HG03175 (cell line): Measurements from ENCODE around the gene STX16.

Experiments used
- ATAC-seq: cut with Tn5 transposase; IDR thresholded peaks from one replicate; pipeline ENCODE4 v1.9.1; 2021; ENCODE audit warnings: mild to moderate bottlenecking, moderate library complexity; ENCODE audit not compliant: unreplicated experiment

The STX16 gene

GRCh38 chr20:58695895-58696375, 44.9 kb downstream of the STX16 start:
- no peak for ATAC-seq

DNA sequence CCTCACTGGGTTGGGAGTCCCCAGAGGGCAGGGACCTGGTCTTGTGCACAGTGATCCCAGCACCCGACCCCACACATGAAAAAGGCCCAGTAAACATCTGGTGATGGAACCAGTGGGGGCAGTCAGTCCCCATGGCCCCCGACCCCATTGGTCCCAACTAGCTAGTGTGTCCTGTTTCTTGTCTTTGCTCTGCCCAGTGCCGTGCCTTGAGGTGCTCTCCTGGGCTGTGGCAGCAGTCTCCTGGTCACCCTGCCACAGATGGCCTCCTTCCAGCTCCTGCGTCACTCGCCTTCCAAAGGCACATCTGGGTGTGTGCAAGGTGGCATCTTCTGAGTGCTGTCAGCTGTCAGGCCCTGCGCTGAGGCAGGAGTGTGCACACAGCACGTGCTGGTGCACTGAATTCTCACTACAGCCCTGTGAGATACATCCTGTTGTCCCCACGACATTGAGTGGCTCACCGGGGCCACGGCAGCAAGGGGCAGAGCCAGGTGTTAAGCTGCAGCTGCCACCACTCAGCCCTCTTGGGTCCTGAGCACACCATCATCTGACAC, 45.4 kb downstream of the STX16 start:
- no peak for ATAC-seq

DNA sequence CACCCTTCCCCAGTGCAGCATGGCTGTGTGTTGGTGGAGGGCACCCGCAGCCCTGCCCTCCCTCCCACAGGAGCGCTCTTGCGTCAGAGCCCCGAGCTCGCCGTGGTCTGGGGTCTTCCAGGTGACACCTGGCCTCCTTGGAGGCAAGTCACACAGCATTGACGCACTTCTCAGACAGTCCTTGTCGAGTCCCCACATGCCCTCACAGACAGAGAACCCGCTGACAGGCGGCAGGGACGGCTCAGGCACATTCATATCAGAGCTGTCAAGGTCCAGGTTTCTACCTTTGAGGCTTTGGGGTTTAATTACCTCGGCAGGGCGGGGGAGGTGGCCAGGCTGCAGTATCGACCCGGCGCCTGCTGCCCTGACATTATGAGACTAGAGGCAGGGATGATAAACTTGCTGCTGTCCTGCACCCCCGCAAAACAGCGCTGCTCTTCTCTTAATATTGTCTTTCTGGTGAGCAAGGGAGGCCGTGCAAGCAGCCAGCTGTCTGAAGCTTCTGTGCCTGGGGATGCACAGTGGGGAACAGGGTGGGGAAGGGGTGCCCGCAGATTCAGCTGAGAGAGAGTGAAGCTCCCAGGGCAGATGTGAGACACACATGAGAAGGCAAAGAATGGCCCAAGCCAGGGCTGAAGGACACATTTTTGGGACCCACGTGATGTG, 46.3 kb downstream of the STX16 start:
- no peak for ATAC-seq

DNA sequence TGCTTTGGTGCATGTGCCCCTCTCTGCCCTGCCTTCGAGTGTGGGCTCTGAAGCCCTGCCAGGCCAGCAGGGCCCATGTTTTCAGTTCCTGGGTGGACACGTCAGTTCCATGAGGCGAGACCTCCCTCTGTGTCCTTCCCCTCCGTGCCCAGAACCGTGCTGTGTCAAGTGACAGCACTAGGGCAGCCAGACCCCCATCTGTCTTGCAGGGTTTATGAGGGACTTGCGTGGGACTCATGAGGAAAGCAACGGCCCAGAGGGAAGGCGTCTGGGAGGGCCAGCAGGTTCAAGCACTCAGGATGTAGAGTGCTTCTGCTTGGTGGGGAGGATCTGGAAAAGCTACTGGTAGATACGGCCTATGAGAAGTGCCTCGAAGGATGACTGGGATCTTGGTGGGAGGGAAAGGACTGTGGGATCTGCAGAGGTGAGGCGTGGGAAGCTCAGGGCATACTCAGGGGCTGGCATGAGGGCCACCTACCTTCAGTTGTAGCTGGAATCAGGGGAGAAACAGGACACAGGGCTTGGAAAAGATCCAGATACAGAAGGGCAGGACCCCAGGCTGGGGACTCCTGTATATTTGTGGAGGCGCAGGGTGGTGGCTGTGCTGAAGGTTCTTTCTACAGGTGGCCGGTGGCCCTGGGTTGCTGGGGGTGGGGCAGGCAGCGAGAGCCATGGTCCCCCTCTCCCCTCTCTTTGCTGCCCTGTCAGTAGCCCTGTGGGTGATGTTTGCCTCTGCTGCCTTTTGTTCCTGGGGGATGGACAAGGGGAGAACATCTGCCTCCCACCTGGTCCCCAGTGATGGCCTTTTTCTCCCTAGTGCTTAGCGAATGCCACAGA, 47.0 kb downstream of the STX16 start:
- ATAC-seq: no peak

- ATAC-seq: no peak
Measured at GRCh38 chr20:58698741-58699622, 47.9 kb downstream of the STX16 start.

- no peak for ATAC-seq
Measured at GRCh38 chr20:58699623-58700107, 48.6 kb downstream of the STX16 start.

DNA sequence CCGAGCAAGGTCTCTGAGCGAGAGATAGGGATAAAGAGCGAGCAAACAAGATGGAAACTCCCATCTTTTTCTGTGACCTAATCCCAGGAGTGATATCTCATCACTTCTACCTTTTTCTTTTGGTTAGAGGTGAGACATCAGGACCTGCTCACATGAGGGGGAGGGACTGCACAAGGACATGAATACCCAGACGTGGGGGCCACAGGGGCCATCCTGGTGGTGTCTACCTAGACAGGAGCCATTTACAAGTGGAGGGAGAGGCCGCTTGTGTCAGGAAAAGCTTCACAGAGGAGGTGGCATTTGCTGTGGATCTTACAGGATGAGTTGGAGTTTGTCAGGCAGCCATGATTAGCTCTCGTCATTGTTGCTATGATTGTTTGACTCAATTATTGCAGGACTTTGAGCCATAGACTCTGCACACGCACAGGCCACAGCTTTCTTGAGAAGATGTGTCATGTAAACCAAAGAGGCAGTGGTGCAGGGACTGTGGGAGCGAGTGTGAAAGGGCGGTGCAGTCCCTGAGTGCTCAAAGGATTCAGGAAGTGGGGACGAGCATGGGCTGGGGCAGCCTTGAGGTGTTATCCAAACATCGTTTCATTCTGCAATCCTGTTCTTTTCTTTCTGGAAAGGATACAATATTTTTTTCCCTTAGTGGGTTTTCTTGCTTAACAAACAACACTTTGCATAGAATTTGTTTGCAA, 49.2 kb downstream of the STX16 start:
- ATAC-seq: no peak

GRCh38 chr20:58700823-58701222, 49.7 kb downstream of the STX16 start:
- ATAC-seq: no peak

DNA sequence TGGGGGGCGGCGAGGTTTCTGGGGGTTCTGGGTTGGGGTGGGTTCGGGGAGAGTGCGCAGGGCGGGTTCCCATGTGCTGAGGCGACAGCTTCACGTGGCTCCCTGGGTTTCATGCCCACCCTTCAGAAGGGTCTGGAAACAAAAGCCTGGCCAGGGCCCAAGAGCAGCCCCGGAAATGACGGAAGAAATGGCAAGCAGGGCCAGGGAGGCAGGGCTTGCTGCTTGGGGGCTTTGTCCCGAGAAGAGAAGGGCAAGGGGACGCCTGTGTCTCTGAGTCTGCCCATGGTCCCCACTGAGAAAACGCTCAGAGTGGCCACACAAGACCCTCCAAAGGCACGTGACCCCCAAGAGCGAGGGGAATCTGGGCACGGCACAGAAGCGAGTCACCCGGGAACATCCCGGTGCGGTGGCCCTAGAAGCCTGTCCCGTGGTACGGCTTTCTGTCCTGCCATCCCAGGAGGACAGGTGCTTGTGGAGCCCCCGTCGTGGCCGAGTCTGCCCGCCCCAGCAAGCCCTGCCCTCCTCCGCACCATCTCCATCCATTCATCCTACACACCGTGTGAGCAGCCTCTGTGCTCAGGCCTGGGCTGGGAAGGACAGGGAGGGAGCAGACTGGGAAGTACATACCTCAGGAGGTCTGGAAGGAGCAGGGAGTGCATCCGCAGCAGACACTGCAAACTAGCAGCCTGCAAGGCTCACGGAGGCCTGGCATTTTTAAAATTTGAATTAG, 50.5 kb downstream of the STX16 start:
- no peak for ATAC-seq

- ATAC-seq: no peak
Measured at GRCh38 chr20:58702161-58702510, 51.1 kb downstream of the STX16 start.

GRCh38 chr20:58702859-58703648, 52.0 kb downstream of the STX16 start:
- ATAC-seq: no peak

- ATAC-seq: no peak
Measured at GRCh38 chr20:58703765-58704371, 52.8 kb downstream of the STX16 start.

DNA sequence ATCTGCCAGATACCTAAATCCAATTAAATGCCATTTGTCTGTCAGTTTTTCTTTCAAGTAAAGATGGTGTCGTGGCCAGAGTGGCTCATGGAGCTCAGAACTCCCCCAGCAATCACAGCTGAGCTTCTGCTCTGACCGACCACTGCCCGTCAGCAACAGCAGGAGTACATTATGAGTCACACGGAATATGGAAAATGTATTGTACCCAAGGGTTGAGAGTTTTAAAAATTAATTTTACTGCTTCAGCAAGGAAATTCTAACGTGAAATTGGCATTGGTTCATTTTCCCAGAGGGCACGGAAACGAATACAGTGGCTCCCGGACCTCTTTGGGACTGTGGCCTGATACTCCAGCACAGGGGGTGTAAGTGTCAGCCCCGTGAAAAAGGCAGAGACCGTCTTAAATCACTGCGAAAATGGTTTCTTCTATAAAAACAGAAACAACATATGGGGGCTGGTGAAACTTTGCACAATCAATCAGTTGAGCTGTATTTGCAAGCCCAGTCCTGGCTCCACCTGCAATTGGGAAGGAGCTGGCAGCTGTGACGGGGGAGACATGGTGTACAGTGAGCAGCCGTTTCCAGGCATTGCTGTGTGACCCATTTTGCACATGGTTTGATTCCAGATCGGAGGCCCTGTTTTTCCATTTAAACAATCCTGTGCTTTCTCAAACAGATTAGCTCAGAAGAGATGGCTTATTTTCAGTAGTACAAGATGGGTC, 54.3 kb downstream of the STX16 start:
- ATAC-seq: no peak

GRCh38 chr20:58706150-58706892, 55.2 kb downstream of the STX16 start:
- no peak for ATAC-seq

DNA sequence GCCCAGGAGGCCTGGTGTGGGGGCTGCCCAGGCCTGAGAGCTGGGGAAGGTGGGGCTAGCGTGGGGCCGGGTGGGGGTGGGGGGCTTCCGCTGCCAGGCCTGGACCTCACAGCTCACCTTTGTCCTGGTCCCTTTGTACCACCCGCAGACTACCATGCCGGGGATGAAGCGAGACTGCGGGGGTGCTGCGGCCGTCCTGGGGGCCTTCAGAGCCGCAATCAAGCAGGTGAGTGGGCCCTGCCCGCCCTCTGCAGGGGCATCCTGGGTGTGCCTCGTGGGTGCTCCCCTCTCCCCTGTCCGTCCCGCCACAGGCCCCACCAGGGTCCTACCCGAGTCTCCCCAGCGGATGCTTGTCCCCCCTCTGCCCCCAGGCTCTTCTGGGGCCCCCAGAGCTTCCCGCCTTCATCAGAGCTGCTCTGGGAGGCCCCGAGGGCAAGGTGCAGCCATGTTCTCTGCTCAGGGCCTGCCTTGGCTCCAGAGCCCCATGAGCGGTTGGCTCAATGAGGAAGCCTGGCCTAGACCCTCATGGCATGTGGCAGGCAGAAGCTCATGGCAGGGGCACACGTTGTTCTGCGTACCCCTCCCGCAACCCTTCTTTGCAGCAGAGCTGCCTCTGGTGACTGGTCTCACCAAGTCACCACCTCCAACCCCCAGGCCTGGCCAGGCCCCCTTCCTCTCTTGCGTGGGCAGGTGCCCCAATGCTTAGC, 56.0 kb downstream of the STX16 start:
- ATAC-seq: no peak

DNA sequence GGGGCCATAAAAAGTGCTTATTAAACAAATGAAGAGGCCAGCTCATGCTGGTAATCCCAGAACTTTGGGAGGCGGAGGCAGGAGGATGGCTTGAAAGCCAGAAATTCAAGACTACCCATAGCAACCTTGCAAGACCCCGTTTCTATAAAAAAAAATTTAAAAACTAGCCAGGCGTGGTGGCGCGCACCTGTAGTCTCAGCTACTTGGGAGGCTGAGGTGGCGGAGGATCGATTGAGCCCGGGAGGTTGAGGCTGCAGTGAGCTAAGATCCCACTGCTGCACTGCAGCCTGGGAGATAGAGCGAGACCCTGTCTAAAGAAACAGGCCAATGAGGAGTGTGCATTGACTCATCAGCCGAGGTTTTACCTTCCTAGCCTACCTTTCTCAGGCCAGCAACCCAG, 56.7 kb downstream of the STX16 start:
- no peak for ATAC-seq
